BJ (cell line): ENCODE measurements around the gene ATP1B1. TPM values are rescaled to one million over a fixed set of nuclear protein-coding genes. Genes with fewer than 3 reads are reported as not detected.

Experiments
- CTCF ChIA-PET: fragments of 350-600 bp; formaldehyde crosslinking; extraction: SDS; loops from one replicate; lab custom pipeline; 2021; ENCODE audit warnings: antibody characterized with exemption, inconsistent platforms; lab: Yijun Ruan, JAX
- POLR2A ChIA-PET: fragments of 300-600 bp; sonication (Branson Sonifier 250); formaldehyde crosslinking; extraction: SDS; loops from one replicate; lab custom pipeline; 2021; ENCODE audit warnings: antibody characterized with exemption; lab: Charles Lee
- DNase-seq: peaks from one replicate; pipeline ENCODE4 v3.0.0-alpha.2; 2011; ENCODE audit warnings: low read depth
- H3K27me3 ChIP-seq: 2 replicates; pipeline ENCODE4 v1.6.0; 2011; ENCODE audit warnings: low read length; ENCODE audit not compliant: control insufficient read depth, insufficient read depth
- H3K36me3 ChIP-seq: 2 replicates; pipeline ENCODE4 v1.5.1; 2011; ENCODE audit warnings: low read length; ENCODE audit not compliant: control insufficient read depth, insufficient read depth
- H3K4me3 ChIP-seq: 2 replicates; pipeline ENCODE4 v1.5.1; 2011; ENCODE audit warnings: low read depth, mild to moderate bottlenecking, control low read depth, low read length
- CTCF ChIP-seq: IDR thresholded peaks from 2 replicates; pipeline ENCODE4 v1.5.1; 2011; ENCODE audit warnings: low read depth, mild to moderate bottlenecking, control low read depth, inconsistent platforms, low read length, moderate library complexity; ENCODE audit not compliant: insufficient read depth
- polyA plus RNA-seq: library from polyadenylated mRNA; depleted of rRNA; stranded (reverse); fragments of >200 nt; gene quantifications from 2 replicates; pipeline ENCODE4 v1.2.3, GENCODE V29; 2011

Gene ATP1B1
- polyA plus RNA-seq, 1 experiment: 10.5 TPM

GRCh38 chr1:169150641-169151337 is 44.3 kb downstream of the ATP1B1 start:
- H3K36me3 ChIP-seq: no peaks in the 10 kb centered on the region
- ChIA-PET POLR2A (no interaction called here), CTCF (no interaction called here)
- H3K4me3 ChIP-seq: no peak overlapping the region
- DNase-seq: no peak
- no peak for TF ChIP-seq CTCF
- no peaks in the 10 kb centered on the region for H3K27me3 ChIP-seq

- Histone ChIP-seq H3K4me3 (no peak overlapping the region), H3K36me3 (no peaks in the 10 kb centered on the region), H3K27me3 (no peaks in the 10 kb centered on the region)
- no peak for DNase-seq
- TF ChIP-seq CTCF: no peak
- ChIA-PET POLR2A (no interaction called here), CTCF (no interaction called here)
Observed at GRCh38 chr1:169151338-169151837, 44.9 kb downstream of the ATP1B1 start.

GRCh38 chr1:169155675-169156074 is 49.2 kb downstream of the ATP1B1 start:
- H3K27me3 ChIP-seq: no peaks in the 10 kb centered on the region
- DNase-seq: no peak
- H3K36me3 ChIP-seq: no peaks in the 10 kb centered on the region
- CTCF ChIA-PET: no interaction called here
- POLR2A ChIA-PET: no interaction called here
- no peak for TF ChIP-seq CTCF
- H3K4me3 ChIP-seq: no peak overlapping the region

- DNase-seq: no peak
- CTCF ChIA-PET: no interaction called here
- no peak for TF ChIP-seq CTCF
- H3K4me3 ChIP-seq: no peak overlapping the region
- H3K27me3 ChIP-seq: no peaks in the 10 kb centered on the region
- no peaks in the 10 kb centered on the region for H3K36me3 ChIP-seq
- POLR2A ChIA-PET: no interaction called here
Observed at GRCh38 chr1:169156580-169156979, 50.1 kb downstream of the ATP1B1 start.

GRCh38 chr1:169160845-169161495 is 54.5 kb downstream of the ATP1B1 start:
- no peak overlapping the region for H3K4me3 ChIP-seq
- ChIA-PET POLR2A (no interaction called here), CTCF (no interaction called here)
- H3K27me3 ChIP-seq: no peaks in the 10 kb centered on the region
- TF ChIP-seq CTCF: no peak
- H3K36me3 ChIP-seq: no peaks in the 10 kb centered on the region
- no peak for DNase-seq
